GM12875 (cell line): ENCODE measurements around the gene ZBTB38.
A peak's percentile ranks its signal among the peaks of the same experiment; 100 is the strongest.

Experiments used
- H3K4me3 ChIP-seq: one replicate; pipeline ENCODE4 v1.5.1; 2011; ENCODE audit warnings: low read depth, low read length, control low read depth
- CTCF ChIP-seq: IDR thresholded peaks from 2 replicates; pipeline ENCODE4 v1.5.1; 2011; ENCODE audit warnings: low read depth, mild to moderate bottlenecking, control low read depth, inconsistent platforms, low read length, moderate library complexity, borderline replicate concordance; ENCODE audit not compliant: insufficient read depth

The ZBTB38 gene

GRCh38 chr3:141368925-141369794 lies 856 bp downstream of the ZBTB38 start:
- TF ChIP-seq CTCF, result no peak
- no peak overlapping the region for H3K4me3 ChIP-seq

- H3K4me3 ChIP-seq, result no peak overlapping the region
- TF ChIP-seq CTCF, result peak; percentile 54
Observed at GRCh38 chr3:141370065-141370533, 1.8 kb downstream of the ZBTB38 start.

GRCh38 chr3:141371882-141372281 lies 3.6 kb downstream of the ZBTB38 start:
- H3K4me3 ChIP-seq, result no peak overlapping the region
- TF ChIP-seq CTCF, result no peak

- H3K4me3 ChIP-seq, result no peak overlapping the region
Observed at GRCh38 chr3:141372656-141373055, 4.4 kb downstream of the ZBTB38 start.

GRCh38 chr3:141373232-141373631 lies 4.9 kb downstream of the ZBTB38 start:
- no peak overlapping the region for H3K4me3 ChIP-seq
- TF ChIP-seq CTCF, result no peak

More at GRCh38 chr3:141372656-141373055, 4.4 kb downstream of the ZBTB38 start:
- no peak for TF ChIP-seq CTCF

- TF ChIP-seq CTCF, result no peak
- no peak overlapping the region for H3K4me3 ChIP-seq
Observed at GRCh38 chr3:141373768-141374526, 5.6 kb downstream of the ZBTB38 start.
